Endodermal cell (in vitro differentiated cells): Measurements from ENCODE around the gene DSCAML1. TPM values are rescaled to one million over a fixed set of nuclear protein-coding genes. Genes with fewer than 3 reads are reported as not detected.
A peak's percentile ranks its signal among the peaks of the same experiment; 100 is the strongest.

Source experiments
- DNase-seq: peaks from one replicate; pipeline ENCODE4 v3.0.0-alpha.2; 2017
- H3K27ac ChIP-seq: 2 replicates; pipeline ENCODE4 v1.5.1; 2013; ENCODE audit warnings: mild to moderate bottlenecking, low read depth, low read length, moderate library complexity
- H3K27me3 ChIP-seq: 2 replicates; pipeline ENCODE4 v1.6.1; 2013; ENCODE audit warnings: mild to moderate bottlenecking, low read length, moderate library complexity; ENCODE audit not compliant: insufficient read depth, control insufficient read depth, poor library complexity, severe bottlenecking
- H3K36me3 ChIP-seq: 2 replicates; pipeline ENCODE4 v1.7.0; 2013; ENCODE audit warnings: mild to moderate bottlenecking, low read length, moderate library complexity; ENCODE audit not compliant: control insufficient read depth, insufficient read depth
- H3K4me1 ChIP-seq: one replicate; pipeline ENCODE4 v1.7.0; 2013; ENCODE audit warnings: low read length; ENCODE audit not compliant: control insufficient read depth, insufficient read depth
- H3K4me3 ChIP-seq: 2 replicates; pipeline ENCODE4 v1.5.1; 2013; ENCODE audit warnings: mild to moderate bottlenecking, low read length, moderate library complexity
- H3K9ac ChIP-seq: 2 replicates; pipeline ENCODE4 v1.6.1; 2013; ENCODE audit warnings: mild to moderate bottlenecking, low read length, moderate library complexity; ENCODE audit not compliant: poor library complexity, severe bottlenecking; ENCODE audit errors: extremely low read depth
- H3K9me3 ChIP-seq: 2 replicates; pipeline ENCODE4 v1.6.1; 2013; ENCODE audit warnings: mild to moderate bottlenecking, low read length, moderate library complexity; ENCODE audit not compliant: control insufficient read depth
- H3K27ac Mint-ChIP-seq: 2 replicates; pipeline ENCODE4 v1.8.0; 2020; ENCODE audit warnings: mixed read lengths
- H3K27me3 Mint-ChIP-seq: 2 replicates; pipeline ENCODE4 v1.8.0; 2021; ENCODE audit warnings: mild to moderate bottlenecking, mixed read lengths; ENCODE audit not compliant: insufficient read depth
- H3K36me3 Mint-ChIP-seq: 2 replicates; pipeline ENCODE4 v1.8.0; 2020; ENCODE audit warnings: low read depth, mixed read lengths
- H3K4me1 Mint-ChIP-seq: 2 replicates; pipeline ENCODE4 v1.8.0; 2020; ENCODE audit warnings: mixed read lengths
- H3K4me3 Mint-ChIP-seq: 2 replicates; pipeline ENCODE4 v1.8.0; 2020; ENCODE audit warnings: mild to moderate bottlenecking, moderate library complexity, mixed read lengths
- H3K9me3 Mint-ChIP-seq: 2 replicates; pipeline ENCODE4 v1.8.0; 2020; ENCODE audit warnings: mild to moderate bottlenecking, mixed read lengths
- WGBS, 2 experiments: methylation state at CpG; one replicate each; pipeline versions ENCODE4 v1.1.5 to v1.1.7; 2013; ENCODE audit warnings: missing lambda C conversion rate in 2 of 2, mixed read lengths in 1 of 2; ENCODE audit not compliant: insufficient coverage in 1 of 2, insufficient read length in 1 of 2; 5-methylcytosine and 5-hydroxymethylcytosine counted together
- total RNA-seq, 2 donors: library from RNA; stranded (reverse); fragmentation: NEBNext Ultra II Directional in 1 of 2; extraction: Animal tissue kit (Norgen Biotek cat#: 25700) in 1 of 2; gene quantifications; 2 replicates in 1 of 2; 3 replicates in 1 of 2; pipeline ENCODE4 v1.2.1, GENCODE V29; 2021
- TF ChIP-seq, protein P1 (sequence below): fragments of 200-600 bp; sonication (generic); conservative IDR thresholded peaks from 2 replicates; pipeline ENCODE4 v1.5.0; 2021; ENCODE audit warnings: antibody characterized with exemption, mild to moderate bottlenecking

DSCAML1 gene
- total RNA-seq, 2 donors from 2014 or later: 5.6 to 10.9 TPM

DNA sequence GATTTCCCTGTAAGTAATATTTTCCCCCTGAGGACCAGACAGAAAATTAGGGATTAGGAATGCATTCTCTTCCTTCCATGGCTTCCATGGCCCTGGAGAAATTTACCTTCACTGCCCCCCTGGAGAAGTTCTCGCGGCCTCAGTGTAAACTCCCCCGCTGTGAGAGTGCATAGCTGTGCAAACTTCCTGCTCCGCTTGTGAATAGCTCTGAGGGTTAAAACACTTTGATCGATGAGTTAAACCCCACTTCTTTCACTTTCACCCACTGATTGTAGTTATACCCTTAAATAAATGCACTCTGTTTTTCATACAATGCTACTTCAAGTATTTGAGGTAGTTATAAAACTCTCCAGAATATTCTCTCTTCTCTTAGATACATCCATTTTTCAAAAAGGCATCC lies 190.8 kb downstream of the DSCAML1 start:
- H3K27ac ChIP-seq: no peak overlapping the region
- no peak for DNase-seq
- Mint-ChIP-seq H3K4me3 (no peak overlapping the region), H3K4me1 (peaks cover 26% of the 10 kb centered on the region), H3K27ac (no peak overlapping the region), H3K9me3 (no peaks in the 10 kb centered on the region), H3K36me3 (no peaks in the 10 kb centered on the region), H3K27me3 (peaks cover 72% of the 10 kb centered on the region)
- TF ChIP-seq, protein P1, sequence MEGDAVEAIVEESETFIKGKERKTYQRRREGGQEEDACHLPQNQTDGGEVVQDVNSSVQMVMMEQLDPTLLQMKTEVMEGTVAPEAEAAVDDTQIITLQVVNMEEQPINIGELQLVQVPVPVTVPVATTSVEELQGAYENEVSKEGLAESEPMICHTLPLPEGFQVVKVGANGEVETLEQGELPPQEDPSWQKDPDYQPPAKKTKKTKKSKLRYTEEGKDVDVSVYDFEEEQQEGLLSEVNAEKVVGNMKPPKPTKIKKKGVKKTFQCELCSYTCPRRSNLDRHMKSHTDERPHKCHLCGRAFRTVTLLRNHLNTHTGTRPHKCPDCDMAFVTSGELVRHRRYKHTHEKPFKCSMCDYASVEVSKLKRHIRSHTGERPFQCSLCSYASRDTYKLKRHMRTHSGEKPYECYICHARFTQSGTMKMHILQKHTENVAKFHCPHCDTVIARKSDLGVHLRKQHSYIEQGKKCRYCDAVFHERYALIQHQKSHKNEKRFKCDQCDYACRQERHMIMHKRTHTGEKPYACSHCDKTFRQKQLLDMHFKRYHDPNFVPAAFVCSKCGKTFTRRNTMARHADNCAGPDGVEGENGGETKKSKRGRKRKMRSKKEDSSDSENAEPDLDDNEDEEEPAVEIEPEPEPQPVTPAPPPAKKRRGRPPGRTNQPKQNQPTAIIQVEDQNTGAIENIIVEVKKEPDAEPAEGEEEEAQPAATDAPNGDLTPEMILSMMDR: no peak
- H3K4me1 ChIP-seq: no peaks in the 10 kb centered on the region
- WGBS, 2 experiments: 27 to 46% methylated on average over 5 of the region's 5 CpGs
- peaks cover 79% of the 10 kb centered on the region for H3K27me3 ChIP-seq
- H3K36me3 ChIP-seq: no peaks in the 10 kb centered on the region
- H3K9me3 ChIP-seq: no peaks in the 10 kb centered on the region
- no peak overlapping the region for H3K9ac ChIP-seq
- H3K4me3 ChIP-seq: no peak overlapping the region

DNA sequence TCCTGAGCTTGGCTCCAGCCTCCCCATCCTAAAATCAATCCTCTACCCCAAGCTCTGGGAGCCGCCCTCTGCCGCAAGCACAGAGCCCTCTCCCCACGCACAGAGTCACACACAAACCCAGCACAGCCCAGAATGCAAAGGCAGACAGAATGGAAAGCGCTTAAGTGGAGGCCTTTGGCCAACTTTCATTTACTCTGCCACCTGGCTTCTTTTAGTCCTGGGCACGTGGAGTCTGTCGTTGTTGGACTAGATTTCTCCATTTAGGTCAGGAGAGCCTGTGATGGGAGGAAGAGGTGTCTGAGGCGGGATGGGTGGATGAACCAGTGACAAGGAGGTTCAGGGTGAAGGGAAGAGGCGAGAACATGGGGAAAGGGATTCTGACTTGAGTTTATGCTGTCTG lies 191.7 kb downstream of the DSCAML1 start:
- peak; percentile 31 for DNase-seq
- H3K9me3 Mint-ChIP-seq: no peaks in the 10 kb centered on the region
- Histone ChIP-seq H3K4me1 (no peaks in the 10 kb centered on the region), H3K36me3 (no peaks in the 10 kb centered on the region), H3K27me3 (peaks cover 73% of the 10 kb centered on the region), H3K9ac (no peak overlapping the region), H3K4me3 (no peak overlapping the region), H3K9me3 (no peaks in the 10 kb centered on the region), H3K27ac (no peak overlapping the region)
- TF ChIP-seq, protein P1: no peak
- H3K27ac Mint-ChIP-seq: no peak overlapping the region
- H3K4me1 Mint-ChIP-seq: peaks cover 26% of the 10 kb centered on the region
- no peaks in the 10 kb centered on the region for H3K36me3 Mint-ChIP-seq
- no peak overlapping the region for H3K4me3 Mint-ChIP-seq
- peaks cover 71% of the 10 kb centered on the region for H3K27me3 Mint-ChIP-seq
- WGBS, 2 experiments: 81 to 97% methylated on average over 5 to 8 of the region's 8 CpGs

DNA sequence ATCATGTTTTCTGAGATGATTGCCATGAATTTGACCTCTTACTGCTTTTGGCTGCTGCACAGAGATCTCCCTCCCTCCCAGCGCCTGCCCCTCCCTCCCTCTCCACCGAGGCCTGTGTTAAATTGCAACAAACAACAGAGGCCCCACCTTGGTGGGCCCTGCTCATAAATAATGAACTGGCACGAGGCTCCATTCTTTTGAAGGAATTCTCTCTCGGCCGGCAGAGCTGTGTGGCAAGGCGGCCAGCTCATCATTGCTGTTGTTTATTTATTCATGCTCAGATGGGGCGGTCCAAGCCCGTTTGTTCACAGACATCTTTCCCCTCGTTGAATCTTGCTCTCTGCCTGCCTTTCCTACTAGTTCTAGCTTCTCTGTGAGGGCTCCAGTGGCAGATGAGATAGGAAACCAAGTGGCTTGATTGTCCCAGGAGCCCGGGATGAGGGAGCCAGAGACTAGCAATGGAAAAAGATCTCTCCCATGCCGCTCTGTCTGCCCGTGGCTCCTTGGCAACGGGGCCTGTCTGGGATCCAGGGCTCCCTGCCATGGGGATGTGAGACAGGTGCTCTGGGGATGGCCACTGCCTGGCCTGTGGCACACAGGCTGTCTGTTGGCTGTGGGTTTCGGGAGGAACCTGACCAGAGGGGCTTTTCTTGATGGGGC lies 192.6 kb downstream of the DSCAML1 start:
- TF ChIP-seq, protein P1: no peak
- Histone ChIP-seq H3K9me3 (no peaks in the 10 kb centered on the region), H3K27ac (no peak overlapping the region), H3K9ac (no peak overlapping the region), H3K4me3 (no peak overlapping the region), H3K4me1 (no peaks in the 10 kb centered on the region), H3K36me3 (no peaks in the 10 kb centered on the region), H3K27me3 (peaks cover 77% of the 10 kb centered on the region)
- Mint-ChIP-seq H3K27ac (no peak overlapping the region), H3K9me3 (no peaks in the 10 kb centered on the region), H3K36me3 (no peaks in the 10 kb centered on the region), H3K4me1 (peaks cover 30% of the 10 kb centered on the region), H3K4me3 (no peak overlapping the region), H3K27me3 (peaks cover 69% of the 10 kb centered on the region)
- 70 to 79% methylated on average over 10 to 14 of the region's 14 CpGs for WGBS, 2 experiments
- DNase-seq: peak; percentile 35
